Endothelial cell of umbilical vein (primary cell): ENCODE results near the gene IST1. TPM values are rescaled to one million over a fixed set of nuclear protein-coding genes. Genes with fewer than 3 reads are reported as not detected.

Experiments used
- BruUV-seq: library from RNA; stranded (reverse); fragments of 400-500 nt; replicated peaks from 2 replicates; lab custom pipeline; 2021; lab: Mats Ljungman, UMichigan
- CTCF ChIA-PET: fragments of 300-600, 350-600 bp; sonication (Branson Sonifier 250); formaldehyde crosslinking; loops from one replicate; lab custom pipeline; 2021; ENCODE audit warnings: antibody characterized with exemption, inconsistent platforms; lab: Charles Lee
- POLR2A ChIA-PET: fragments of 300-600, 350-600 bp; sonication (Branson Sonifier 250); formaldehyde crosslinking; loops from one replicate; lab custom pipeline; 2021; ENCODE audit warnings: antibody characterized with exemption, inconsistent platforms; lab: Charles Lee
- DNase-seq: peaks from one replicate; pipeline ENCODE4 v3.0.0-alpha.2; 2011; ENCODE audit warnings: low read depth, low spot score
- FAIRE-seq: peaks from 2 replicates; lab custom pipeline; 2011; peaks lifted over from hg19 to GRCh38; lab: Jason Lieb, UNC
- H2AFZ ChIP-seq: 2 replicates; pipeline ENCODE4 v1.6.0; 2012; ENCODE audit warnings: low read depth, low read length, control low read depth, inconsistent platforms
- H3K27ac ChIP-seq: 2 replicates; pipeline ENCODE4 v1.5.1; 2011; ENCODE audit warnings: low read depth, mild to moderate bottlenecking, control low read depth, low read length, moderate library complexity; ENCODE audit not compliant: insufficient read depth
- H3K27me3 ChIP-seq, 2 experiments: 2 replicates each; pipeline versions ENCODE4 v1.6.0 to v1.6.1; 2011; ENCODE audit warnings: low read length in 2 of 2, mixed read lengths in 1 of 2; ENCODE audit not compliant: control insufficient read depth in 2 of 2, insufficient read depth in 2 of 2
- H3K36me3 ChIP-seq, 2 experiments: 2 replicates in 1 of 2; 3 replicates in 1 of 2; pipeline ENCODE4 v1.5.1; 2011; ENCODE audit warnings: low read length in 2 of 2, mild to moderate bottlenecking in 1 of 2, moderate library complexity in 1 of 2; ENCODE audit not compliant: control insufficient read depth in 2 of 2, insufficient read depth in 2 of 2; ENCODE audit errors: extremely low read depth in 1 of 2
- H3K4me1 ChIP-seq: 3 replicates; pipeline ENCODE4 v1.5.1; 2011; ENCODE audit warnings: mild to moderate bottlenecking, low read length; ENCODE audit not compliant: control insufficient read depth, insufficient read depth; ENCODE audit errors: extremely low read depth
- H3K4me2 ChIP-seq: 2 replicates; pipeline ENCODE4 v1.6.1; 2011; ENCODE audit warnings: low read length, control low read depth, mixed read lengths; ENCODE audit not compliant: insufficient read depth
- H3K4me3 ChIP-seq, 3 experiments: fragments of 200-600 bp in 1 of 3; sonication (generic), shearing (Covaris generic) in 1 of 3; replicated peaks in 1 of 3; 2 replicates each; pipeline ENCODE4 v1.5.1; 2011 to 2016; ENCODE audit warnings: control low read depth in 3 of 3, low read length in 3 of 3, mild to moderate bottlenecking in 2 of 3, inconsistent platforms in 1 of 3, low read depth in 1 of 3, moderate library complexity in 1 of 3; ENCODE audit not compliant: insufficient read depth in 1 of 3
- H3K79me2 ChIP-seq: 2 replicates; pipeline ENCODE4 v1.6.0; 2012; ENCODE audit warnings: low read length, inconsistent platforms; ENCODE audit not compliant: control insufficient read depth, insufficient read depth
- H3K9ac ChIP-seq: replicated peaks from 2 replicates; pipeline ENCODE3; 2011; ENCODE audit warnings: low read length, control low read depth; ENCODE audit not compliant: insufficient read depth; ENCODE audit errors: extremely low read depth
- H3K9me1 ChIP-seq: replicated peaks from 3 replicates; pipeline ENCODE4 v1.6.0; 2011; ENCODE audit warnings: mild to moderate bottlenecking, low read length; ENCODE audit not compliant: control insufficient read depth, insufficient read depth; ENCODE audit errors: extremely low read depth
- H3K9me3 ChIP-seq: replicated peaks from 2 replicates; pipeline ENCODE4 v1.5.1; 2012; ENCODE audit warnings: low read length, inconsistent platforms; ENCODE audit not compliant: control insufficient read depth, insufficient read depth
- H4K20me1 ChIP-seq: replicated peaks from 2 replicates; pipeline ENCODE3; 2011; ENCODE audit warnings: mild to moderate bottlenecking, low read length; ENCODE audit not compliant: control insufficient read depth, insufficient read depth; ENCODE audit errors: extremely low read depth
- CTCF ChIP-seq, 2 donors: IDR thresholded peaks; 1 replicate in 1 of 2; 2 replicates in 1 of 2; pipeline ENCODE4 v1.5.1; 2011; ENCODE audit warnings: low read length in 2 of 2, mild to moderate bottlenecking in 2 of 2, moderate library complexity in 2 of 2, control low read depth in 1 of 2, inconsistent platforms in 1 of 2, low read depth in 1 of 2; ENCODE audit not compliant: insufficient read depth in 1 of 2; ENCODE audit errors: extremely low read depth in 1 of 2
- EZH2 ChIP-seq: IDR thresholded peaks from 2 replicates; pipeline ENCODE4 v1.6.1; 2012; ENCODE audit warnings: borderline replicate concordance, low read depth, mild to moderate bottlenecking, moderate library complexity, low read length, inconsistent platforms; ENCODE audit not compliant: severe bottlenecking
- FOS ChIP-seq: IDR thresholded peaks from 2 replicates; pipeline ENCODE4 v1.6.1; 2011; ENCODE audit warnings: mild to moderate bottlenecking, low read length, moderate library complexity, borderline replicate concordance; ENCODE audit not compliant: insufficient read depth
- GATA2 ChIP-seq: IDR thresholded peaks from 2 replicates; pipeline ENCODE4 v1.7.0; 2011; ENCODE audit warnings: low read depth, mild to moderate bottlenecking, moderate library complexity, mixed read lengths, low read length; ENCODE audit not compliant: insufficient read length, insufficient read depth
- JUN ChIP-seq: IDR thresholded peaks from 2 replicates; pipeline ENCODE4 v1.6.1; 2011; ENCODE audit warnings: borderline replicate concordance, low read depth; ENCODE audit not compliant: insufficient read length, insufficient read depth
- MAX ChIP-seq: IDR thresholded peaks from 2 replicates; pipeline ENCODE4 v1.6.1; 2011; ENCODE audit not compliant: insufficient read depth, insufficient read length
- MYC ChIP-seq: IDR thresholded peaks from one replicate; pipeline ENCODE4 v1.6.1; 2011; ENCODE audit warnings: mild to moderate bottlenecking, low read depth, low read length
- POLR2A ChIP-seq: IDR thresholded peaks from 2 replicates; pipeline ENCODE4 v1.6.1; 2012; ENCODE audit warnings: low read depth, mild to moderate bottlenecking, control low read depth, low read length
- POLR2AphosphoS5 ChIP-seq: IDR thresholded peaks from 2 replicates; pipeline ENCODE4 v1.6.1; 2012; ENCODE audit warnings: low read depth, mild to moderate bottlenecking, control low read depth, low read length, moderate library complexity; ENCODE audit not compliant: insufficient read depth
- dilution Hi-C: fragments of 300-500 bp; cut with MboI; formaldehyde crosslinking; loops from one replicate; pipeline ENCODE4 v1.15.0; 2019; ENCODE audit warnings: low sequenced_read_pairs; ENCODE audit not compliant: extremely low pct_ligation_motif_present
- intact Hi-C: fragments of 100-400 bp; cut with micrococcal nuclease; formaldehyde crosslinking; loops from one replicate; pipeline ENCODE4 v1.10.0; 2022
- polyA plus RNA-seq, 4 experiments: library from polyadenylated mRNA; depleted of rRNA in 3 of 4; stranded (reverse) in 3 of 4; unstranded in 1 of 4; fragments of >200 nt; gene quantifications; 2 replicates each; pipeline versions ENCODE4 v1.2.1 to v1.2.3, GENCODE V29; 2011 to 2012; ENCODE audit warnings: missing spikeins in 1 of 4
- total RNA-seq: library from RNA; stranded (reverse); gene quantifications from 2 replicates; pipeline ENCODE4 v1.2.3, GENCODE V29; 2021

IST1 gene
- total and polyA plus RNA-seq, 2 donors (not counting 3 experiments of a cell fraction or from before 2014, with no cell fraction given): 145 to 165 TPM

GRCh38 chr16:71972356-71972755 lies 77.0 kb downstream of the IST1 start:
- ChIA-PET POLR2A (no interaction called here), CTCF (interaction anchor here (1.0 to 4.2 kb wide), 2 partner anchors 11 to 89 kb away, joined by 6 to 29 read pairs; partner anchors contain the start of gene ZNF821)
- Histone ChIP-seq H4K20me1 (no peaks in the 10 kb centered on the region), H3K4me1 (no peaks in the 10 kb centered on the region), H3K9me3 (no peaks in the 10 kb centered on the region), H3K79me2 (no peaks in the 10 kb centered on the region), H3K9ac (no peak overlapping the region), H3K4me2 (no peak overlapping the region), H2AFZ (no peak overlapping the region), H3K9me1 (no peaks in the 10 kb centered on the region), H3K27ac (no peak overlapping the region), H3K4me3 (no peak overlapping the region), H3K27me3 (no peaks in the 10 kb centered on the region), H3K36me3 (no peaks in the 10 kb centered on the region)
- TF ChIP-seq MYC: no peak
- no peak for TF ChIP-seq JUN
- TF ChIP-seq FOS: no peak
- FAIRE-seq (no peak), DNase-seq (no peak)
- dilution Hi-C loops: no loop called here
- no TSS peak for BruUV-seq
- intact Hi-C loops: no loop called here

GRCh38 chr16:71973001-71973400 lies 77.7 kb downstream of the IST1 start:
- no peaks in the 10 kb centered on the region for H3K36me3 ChIP-seq
- no peaks in the 10 kb centered on the region for H3K4me1 ChIP-seq
- H2AFZ ChIP-seq: no peak overlapping the region
- no peaks in the 10 kb centered on the region for H3K9me1 ChIP-seq
- TF ChIP-seq FOS: no peak
- TF ChIP-seq MAX: no peak
- no peak for TF ChIP-seq POLR2AphosphoS5
- TF ChIP-seq JUN: no peak
- no peak for TF ChIP-seq EZH2
- TF ChIP-seq CTCF (IDR thresholded peaks at IDR 0.05; ENCODE audit: extremely low read depth in 1 of 2, insufficient read depth in 1 of 2, low read depth in 1 of 2, low read length in 2 of 2): no peak
- no peak for TF ChIP-seq MYC
- no peak for TF ChIP-seq GATA2
- TF ChIP-seq POLR2A: no peak
- H3K27ac ChIP-seq: no peak overlapping the region
- no peaks in the 10 kb centered on the region for H3K27me3 ChIP-seq
- DNase-seq (no peak), FAIRE-seq (no peak)
- no peaks in the 10 kb centered on the region for H3K9me3 ChIP-seq
- ChIA-PET POLR2A (no interaction called here), CTCF (interaction anchor here (1.0 to 4.2 kb wide), 2 partner anchors 12 to 90 kb away, joined by 6 to 29 read pairs; partner anchors contain the start of gene ZNF821)
- H4K20me1 ChIP-seq: no peaks in the 10 kb centered on the region
- no TSS peak for BruUV-seq
- H3K4me3 ChIP-seq: no peak overlapping the region
- dilution Hi-C loops: no loop called here
- H3K4me2 ChIP-seq: no peak overlapping the region
- intact Hi-C loops: no loop called here
- no peaks in the 10 kb centered on the region for H3K79me2 ChIP-seq
- H3K9ac ChIP-seq: no peak overlapping the region
